Loucy (cell line): Measurements from ENCODE around the gene MOCOS.
"Not testable (repeated sequence)": the region's sequence is repeated elsewhere in the genome, so short reads cannot be mapped to it uniquely, and the experiment has no call there.

Experiments
- H2AFZ ChIP-seq: fragments of 200-600 bp; sonication (generic); 2 replicates; pipeline ENCODE4 v1.6.0; 2016; ENCODE audit warnings: antibody characterized with exemption, mild to moderate bottlenecking, low read length, moderate library complexity
- H3F3A ChIP-seq: fragments of 200-600 bp; 2 replicates; pipeline ENCODE4 v1.6.0; 2016; ENCODE audit warnings: antibody characterized with exemption, low read depth, mild to moderate bottlenecking
- H3K27me3 ChIP-seq: fragments of 200-600 bp; sonication (generic); 2 replicates; pipeline ENCODE4 v1.6.1; 2014; ENCODE audit warnings: low read length, mild to moderate bottlenecking; ENCODE audit not compliant: insufficient read depth, poor library complexity, severe bottlenecking
- H3K36me3 ChIP-seq: fragments of 200-600 bp; sonication (generic); 2 replicates; pipeline ENCODE4 v1.6.1; 2016; ENCODE audit warnings: low read length; ENCODE audit not compliant: insufficient read depth
- H3K4me1 ChIP-seq: fragments of 200-600 bp; sonication (generic); 2 replicates; pipeline ENCODE4 v1.5.1; 2014; ENCODE audit warnings: low read length, mild to moderate bottlenecking; ENCODE audit not compliant: insufficient read depth, poor library complexity, severe bottlenecking
- H3K4me2 ChIP-seq: fragments of 200-600 bp; sonication (generic); 2 replicates; pipeline ENCODE4 v1.6.0; 2014; ENCODE audit warnings: antibody characterized with exemption, low read length, low read depth, mild to moderate bottlenecking; ENCODE audit not compliant: poor library complexity, severe bottlenecking
- H3K4me3 ChIP-seq: fragments of 200-600 bp; sonication (generic); 2 replicates; pipeline ENCODE4 v1.5.1; 2014; ENCODE audit warnings: low read length, mild to moderate bottlenecking, mixed read lengths; ENCODE audit not compliant: poor library complexity, severe bottlenecking
- H3K79me2 ChIP-seq: fragments of 200-600 bp; sonication (generic); 2 replicates; pipeline ENCODE4 v1.6.1; 2014; ENCODE audit warnings: low read length; ENCODE audit not compliant: insufficient read depth
- H3K9ac ChIP-seq: fragments of 200-600 bp; sonication (generic); 2 replicates; pipeline ENCODE4 v1.6.0; 2014; ENCODE audit warnings: mild to moderate bottlenecking, low read depth, low read length, moderate library complexity; ENCODE audit not compliant: poor library complexity, severe bottlenecking
- H3K9me2 ChIP-seq: fragments of 200-600 bp; sonication (generic); replicated peaks from 2 replicates; pipeline ENCODE4 v1.6.1; 2016; ENCODE audit warnings: low read depth, low read length, mixed read lengths
- H3K9me3 ChIP-seq: fragments of 200-600 bp; sonication (generic); 2 replicates; pipeline ENCODE4 v1.6.1; 2014; ENCODE audit warnings: mild to moderate bottlenecking, antibody characterized with exemption, low read length, low read depth; ENCODE audit not compliant: insufficient read depth
- H4K20me1 ChIP-seq: fragments of 200-600 bp; sonication (generic); 2 replicates; pipeline ENCODE4 v1.6.0; 2014; ENCODE audit warnings: antibody characterized with exemption, low read length, mild to moderate bottlenecking; ENCODE audit not compliant: insufficient read depth, poor library complexity, severe bottlenecking
- EZH2phosphoT487 ChIP-seq: fragments of 200-600 bp; IDR thresholded peaks from 2 replicates; pipeline ENCODE4 v1.6.1; 2018; ENCODE audit warnings: antibody characterized with exemption, mild to moderate bottlenecking, moderate library complexity, borderline replicate concordance
- TF ChIP-seq, protein P1 (sequence below): fragments of 200-600 bp; sonication (generic); conservative IDR thresholded peaks from 2 replicates; pipeline ENCODE4 v1.5.1; 2014; ENCODE audit warnings: mild to moderate bottlenecking, antibody characterized with exemption, low read length

MOCOS gene

GRCh38 chr18:36215577-36215976 is 28.3 kb downstream of the MOCOS start:
- H3K9me3 ChIP-seq, result no peaks in the 10 kb centered on the region
- H3F3A ChIP-seq, result no peaks in the 10 kb centered on the region
- no peaks in the 10 kb centered on the region for H3K4me1 ChIP-seq
- H3K4me3 ChIP-seq, result no peak overlapping the region
- H3K27me3 ChIP-seq, result no peaks in the 10 kb centered on the region
- no peak overlapping the region for H3K4me2 ChIP-seq
- H3K9ac ChIP-seq, result no peak overlapping the region
- no peaks in the 10 kb centered on the region for H3K79me2 ChIP-seq
- no peak for TF ChIP-seq EZH2phosphoT487
- TF ChIP-seq, protein P1, sequence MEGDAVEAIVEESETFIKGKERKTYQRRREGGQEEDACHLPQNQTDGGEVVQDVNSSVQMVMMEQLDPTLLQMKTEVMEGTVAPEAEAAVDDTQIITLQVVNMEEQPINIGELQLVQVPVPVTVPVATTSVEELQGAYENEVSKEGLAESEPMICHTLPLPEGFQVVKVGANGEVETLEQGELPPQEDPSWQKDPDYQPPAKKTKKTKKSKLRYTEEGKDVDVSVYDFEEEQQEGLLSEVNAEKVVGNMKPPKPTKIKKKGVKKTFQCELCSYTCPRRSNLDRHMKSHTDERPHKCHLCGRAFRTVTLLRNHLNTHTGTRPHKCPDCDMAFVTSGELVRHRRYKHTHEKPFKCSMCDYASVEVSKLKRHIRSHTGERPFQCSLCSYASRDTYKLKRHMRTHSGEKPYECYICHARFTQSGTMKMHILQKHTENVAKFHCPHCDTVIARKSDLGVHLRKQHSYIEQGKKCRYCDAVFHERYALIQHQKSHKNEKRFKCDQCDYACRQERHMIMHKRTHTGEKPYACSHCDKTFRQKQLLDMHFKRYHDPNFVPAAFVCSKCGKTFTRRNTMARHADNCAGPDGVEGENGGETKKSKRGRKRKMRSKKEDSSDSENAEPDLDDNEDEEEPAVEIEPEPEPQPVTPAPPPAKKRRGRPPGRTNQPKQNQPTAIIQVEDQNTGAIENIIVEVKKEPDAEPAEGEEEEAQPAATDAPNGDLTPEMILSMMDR, result no peak
- no peaks in the 10 kb centered on the region for H4K20me1 ChIP-seq
- no peaks in the 10 kb centered on the region for H3K9me2 ChIP-seq
- H2AFZ ChIP-seq, result no peak overlapping the region
- no peaks in the 10 kb centered on the region for H3K36me3 ChIP-seq

- Histone ChIP-seq H3K4me2 (no peak overlapping the region), H3K9me3 (no peaks in the 10 kb centered on the region), H3K4me1 (no peaks in the 10 kb centered on the region), H3K4me3 (no peak overlapping the region), H3K9me2 (no peaks in the 10 kb centered on the region), H4K20me1 (no peaks in the 10 kb centered on the region), H3K79me2 (no peaks in the 10 kb centered on the region), H2AFZ (no peak overlapping the region), H3K9ac (no peak overlapping the region), H3K36me3 (no peaks in the 10 kb centered on the region), H3F3A (no peaks in the 10 kb centered on the region), H3K27me3 (no peaks in the 10 kb centered on the region)
- TF ChIP-seq, protein P1, result no peak
- TF ChIP-seq EZH2phosphoT487, result no peak
These were observed 30.1 kb downstream of the MOCOS start for GRCh38 chr18:36217348-36217747.

DNA sequence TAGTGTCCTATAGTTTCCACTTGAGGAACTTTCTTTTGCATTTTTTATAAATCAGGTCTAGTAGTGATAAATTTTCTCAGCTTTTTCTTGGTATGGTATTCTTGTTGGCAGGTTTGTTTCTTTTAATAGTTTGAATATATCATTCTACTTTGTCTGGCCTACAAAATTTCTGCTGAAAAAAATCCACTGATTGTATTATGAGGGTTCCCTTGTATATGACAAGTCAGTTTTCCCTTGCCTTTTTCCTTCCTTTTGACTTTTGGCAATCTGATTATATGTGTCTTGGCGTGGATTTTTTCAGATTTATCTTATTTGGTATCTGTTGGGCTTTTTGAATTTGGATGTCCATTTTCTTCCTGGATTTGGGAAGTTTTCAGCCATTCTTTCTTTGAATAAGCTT is 41.9 kb downstream of the MOCOS start:
- Histone ChIP-seq H3K36me3 (no peaks in the 10 kb centered on the region), H3F3A (no peaks in the 10 kb centered on the region), H3K79me2 (no peaks in the 10 kb centered on the region), H3K27me3 (no peaks in the 10 kb centered on the region), H3K4me1 (no peaks in the 10 kb centered on the region), H3K9me3 (peaks cover 4% of the 10 kb centered on the region; the same call in 1 of the 2 replicates), H2AFZ (no peak overlapping the region), H3K4me2 (no peak overlapping the region), H3K9ac (no peak overlapping the region), H3K9me2 (no peaks in the 10 kb centered on the region), H4K20me1 (no peaks in the 10 kb centered on the region), H3K4me3 (no peak overlapping the region)
- TF ChIP-seq, protein P1, result no peak
- no peak for TF ChIP-seq EZH2phosphoT487

DNA sequence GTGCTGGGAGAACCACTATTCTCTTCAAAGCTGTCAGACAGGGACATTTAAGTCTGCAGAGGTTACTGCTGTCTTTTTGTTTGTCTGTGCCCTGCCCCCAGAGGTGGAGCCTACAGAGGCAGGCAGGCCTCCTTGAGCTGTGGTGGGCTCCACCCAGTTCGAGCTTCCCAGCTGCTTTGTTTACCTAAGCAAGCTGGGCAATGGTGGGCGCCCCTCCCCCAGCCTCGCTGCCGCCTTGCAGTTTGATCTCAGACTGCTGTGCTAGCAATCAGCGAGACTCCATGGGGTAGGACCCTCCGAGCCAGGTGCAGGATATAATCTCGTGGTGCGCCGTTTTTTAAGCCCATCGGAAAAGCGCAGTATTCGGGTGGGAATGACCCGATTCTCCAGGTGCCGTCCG is 53.2 kb downstream of the MOCOS start:
- not testable (repeated sequence) for H3F3A ChIP-seq, H3K9me2 ChIP-seq, H3K9me3 ChIP-seq, H3K4me2 ChIP-seq, H3K79me2 ChIP-seq, H3K4me3 ChIP-seq, H3K9ac ChIP-seq, H3K4me1 ChIP-seq, H3K36me3 ChIP-seq, H4K20me1 ChIP-seq, H3K27me3 ChIP-seq, H2AFZ ChIP-seq
